Common myeloid progenitor, CD34-positive (primary cell): ENCODE measurements around the gene LRP1B.

Experiments used
- CTCF ChIA-PET: fragments of 350-600 bp; sonication (Branson Sonifier 250); formaldehyde crosslinking; loops from one replicate; lab custom pipeline; 2021; ENCODE audit warnings: antibody characterized with exemption; lab: Charles Lee
- POLR2A ChIA-PET: fragments of 350-600 bp; sonication (Branson Sonifier 250); formaldehyde crosslinking; loops from one replicate; lab custom pipeline; 2021; ENCODE audit warnings: antibody characterized with exemption; lab: Charles Lee
- DNase-seq, 3 donors: peaks; one replicate each; pipeline versions ENCODE4 v3.0.0 to v3.0.0-alpha.2; 2013
- H3K27ac ChIP-seq, 2 experiments: 1 replicate in 1 of 2; 2 replicates in 1 of 2; pipeline ENCODE4 v1.7.0; 2013; ENCODE audit warnings: inconsistent platforms in 2 of 2, low read length in 2 of 2, mild to moderate bottlenecking in 2 of 2, low read depth in 1 of 2, moderate library complexity in 1 of 2; ENCODE audit not compliant: severe bottlenecking in 2 of 2, insufficient read depth in 1 of 2, poor library complexity in 1 of 2
- H3K27me3 ChIP-seq, 5 experiments: replicated peaks in 2 of 5; 1 replicate in 3 of 5; 2 replicates in 2 of 5; pipeline versions ENCODE4 v1.6.1 to v1.7.0; 2013; ENCODE audit warnings: low read length in 4 of 5, mild to moderate bottlenecking in 2 of 5, moderate library complexity in 2 of 5, inconsistent platforms in 1 of 5; ENCODE audit not compliant: insufficient read depth in 5 of 5, control insufficient read depth in 4 of 5
- H3K36me3 ChIP-seq, 4 experiments: 1 replicate in 2 of 4; 2 replicates in 2 of 4; pipeline versions ENCODE4 v1.6.1 to v1.7.0; 2013; ENCODE audit warnings: low read length in 3 of 4, control low read depth in 1 of 4, mild to moderate bottlenecking in 1 of 4; ENCODE audit not compliant: control insufficient read depth in 4 of 4, insufficient read depth in 4 of 4
- H3K4me1 ChIP-seq, 4 experiments: 1 replicate in 3 of 4; 2 replicates in 1 of 4; pipeline versions ENCODE4 v1.6.1 to v1.7.1; 2013; ENCODE audit warnings: low read length in 3 of 4, mild to moderate bottlenecking in 3 of 4, control low read depth in 1 of 4, inconsistent platforms in 1 of 4, moderate library complexity in 1 of 4; ENCODE audit not compliant: control insufficient read depth in 4 of 4, insufficient read depth in 4 of 4; ENCODE audit errors: control extremely low read depth in 1 of 4
- H3K4me3 ChIP-seq, 7 experiments: 1 replicate in 4 of 7; 2 replicates in 3 of 7; pipeline versions ENCODE4 v1.5.1 to v1.7.0; 2013; ENCODE audit warnings: mild to moderate bottlenecking in 7 of 7, low read length in 6 of 7, moderate library complexity in 6 of 7, inconsistent platforms in 2 of 7, low read depth in 2 of 7, control low read depth in 1 of 7; ENCODE audit not compliant: insufficient read depth in 4 of 7, control insufficient read depth in 1 of 7; ENCODE audit errors: extremely low read depth in 1 of 7
- H3K9me3 ChIP-seq, 5 experiments: 1 replicate in 4 of 5; 2 replicates in 1 of 5; pipeline versions ENCODE4 v1.6.1 to v1.7.1; 2013; ENCODE audit warnings: low read length in 4 of 5, mild to moderate bottlenecking in 2 of 5, inconsistent platforms in 1 of 5, low read depth in 1 of 5, moderate library complexity in 1 of 5; ENCODE audit not compliant: control insufficient read depth in 4 of 5, insufficient read depth in 2 of 5; ENCODE audit errors: control extremely low read depth in 1 of 5
- WGBS: methylation state at CpG from one replicate; pipeline ENCODE4 v1.1.5; 2013; ENCODE audit not compliant: insufficient coverage; 5-methylcytosine and 5-hydroxymethylcytosine counted together

Gene LRP1B

DNA sequence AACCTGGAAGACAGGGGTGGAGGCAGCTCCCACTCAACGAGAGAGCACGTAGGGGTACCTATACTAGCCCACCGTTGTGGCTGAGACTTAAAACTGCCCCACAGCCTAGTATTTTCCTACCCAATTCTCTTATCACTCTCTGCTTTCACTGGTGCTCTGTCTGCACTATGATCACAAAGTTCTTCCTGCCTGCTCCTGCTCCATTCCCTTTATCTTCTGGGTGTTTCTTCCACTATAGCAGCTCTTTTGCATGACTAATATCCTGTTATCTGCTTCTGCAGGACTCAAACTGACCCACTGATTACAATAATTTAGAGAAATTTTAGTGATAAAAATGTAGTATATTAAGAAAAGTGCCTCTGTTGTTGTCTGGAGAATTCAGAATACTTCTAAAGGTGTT is 184.8 kb downstream of the LRP1B start:
- Histone ChIP-seq H3K9me3 (no peaks in the 10 kb centered on the region), H3K4me3 (no peak overlapping the region), H3K4me1 (no peaks in the 10 kb centered on the region), H3K36me3 (no peaks in the 10 kb centered on the region), H3K27me3 (no peaks in the 10 kb centered on the region), H3K27ac (no peak overlapping the region)
- WGBS: 87% methylated on average over 2 of the region's 3 CpGs
- POLR2A ChIA-PET: no interaction called here
- DNase-seq: no peak
- CTCF ChIA-PET: no interaction called here

DNA sequence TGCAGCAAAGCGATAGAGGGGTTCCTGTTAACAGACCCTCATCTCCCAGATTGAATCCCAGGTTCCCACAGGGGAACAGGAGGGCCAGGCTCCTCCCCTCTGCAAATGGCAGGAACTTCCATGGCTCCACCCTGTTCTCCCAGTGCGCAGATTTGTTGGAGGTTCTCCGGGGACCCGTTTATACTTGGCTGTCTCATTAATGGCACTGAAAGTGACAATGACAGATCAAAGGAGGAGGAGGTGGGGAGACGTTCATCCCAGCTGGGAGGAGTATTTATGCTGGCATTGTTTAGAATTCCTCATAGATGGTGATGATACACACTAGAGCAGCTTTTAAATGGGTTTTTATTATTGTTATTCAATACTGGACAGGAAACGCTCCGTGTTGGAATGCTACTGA is 186.9 kb downstream of the LRP1B start:
- H3K9me3 ChIP-seq: no peaks in the 10 kb centered on the region
- DNase-seq: no peak
- H3K27me3 ChIP-seq: no peaks in the 10 kb centered on the region
- no peaks in the 10 kb centered on the region for H3K36me3 ChIP-seq
- CTCF ChIA-PET: no interaction called here
- POLR2A ChIA-PET: no interaction called here
- no peak overlapping the region for H3K4me3 ChIP-seq
- no peak overlapping the region for H3K27ac ChIP-seq
- no peaks in the 10 kb centered on the region for H3K4me1 ChIP-seq
- 94% methylated on average over 5 of the region's 7 CpGs for WGBS

DNA sequence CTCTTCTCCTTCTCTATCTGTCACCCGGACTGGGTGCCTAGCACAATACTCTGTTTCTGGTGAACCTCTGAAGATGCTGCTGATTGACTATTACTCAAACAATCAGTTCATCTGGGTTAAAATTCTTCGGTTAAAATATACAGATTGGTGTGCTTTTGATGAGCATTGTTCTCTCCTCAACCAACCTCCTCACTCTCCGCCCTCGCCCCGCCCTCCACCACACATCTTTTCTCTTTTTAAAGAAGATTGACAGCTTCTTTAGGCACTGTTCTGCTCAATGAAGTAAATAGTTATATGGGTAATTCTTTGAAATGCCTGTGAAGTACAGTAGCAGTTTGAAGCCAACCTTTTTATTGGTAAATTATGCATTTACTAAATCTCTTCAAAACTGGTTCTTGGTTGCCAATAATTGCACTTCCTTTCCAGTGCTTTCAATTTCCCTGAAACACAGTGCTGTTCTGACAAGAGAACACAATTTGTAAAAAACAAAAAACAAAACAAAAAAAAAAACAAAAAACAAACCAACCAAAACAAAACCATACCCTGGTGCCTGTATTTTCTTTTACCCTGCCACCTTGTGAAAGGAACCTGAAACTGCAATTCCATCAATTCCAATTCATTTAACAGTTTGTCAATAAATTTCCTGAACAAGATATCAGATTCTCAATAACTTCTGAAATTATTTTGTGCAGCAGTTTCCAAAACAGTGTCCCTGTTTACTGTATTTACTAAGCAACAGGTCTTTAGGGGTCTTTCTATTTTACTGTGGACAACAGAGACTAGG is 188.6 kb downstream of the LRP1B start:
- Histone ChIP-seq H3K4me3 (no peak overlapping the region), H3K27me3 (no peaks in the 10 kb centered on the region), H3K36me3 (no peaks in the 10 kb centered on the region), H3K9me3 (no peaks in the 10 kb centered on the region), H3K4me1 (no peaks in the 10 kb centered on the region), H3K27ac (no peak overlapping the region)
- ChIA-PET CTCF (no interaction called here), POLR2A (no interaction called here)
- no peak for DNase-seq
- no CpG with 5 or more reads among the region's 5 CpGs for WGBS

DNA sequence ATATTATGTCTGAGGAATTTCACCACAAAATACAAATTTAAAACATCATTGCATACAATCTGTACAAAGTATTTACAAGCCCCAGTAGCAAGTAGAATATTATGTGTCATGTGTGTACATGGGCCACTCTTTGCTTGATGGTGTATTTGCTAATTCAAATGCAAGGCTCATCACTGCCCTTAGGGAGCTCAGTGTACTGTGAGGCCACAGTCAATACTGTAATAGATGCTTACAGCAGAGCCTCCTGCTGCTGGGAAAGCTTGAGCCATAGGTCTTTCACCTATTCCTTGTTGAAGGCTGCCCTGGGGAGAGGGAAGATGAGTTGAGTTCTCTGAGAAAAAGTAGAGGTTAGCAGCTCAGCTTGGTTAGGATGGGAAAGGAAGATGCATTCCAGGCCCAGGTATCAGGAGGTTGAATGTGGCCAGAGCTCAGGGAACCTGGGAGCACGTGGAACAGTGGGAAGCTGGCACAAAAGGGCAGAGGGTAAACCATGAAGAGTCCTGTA is 189.6 kb downstream of the LRP1B start:
- no peaks in the 10 kb centered on the region for H3K27me3 ChIP-seq
- no peak for DNase-seq
- no peaks in the 10 kb centered on the region for H3K9me3 ChIP-seq
- H3K4me3 ChIP-seq: no peak overlapping the region
- POLR2A ChIA-PET: no interaction called here
- no peaks in the 10 kb centered on the region for H3K36me3 ChIP-seq
- CTCF ChIA-PET: no interaction called here
- H3K27ac ChIP-seq: no peak overlapping the region
- no peaks in the 10 kb centered on the region for H3K4me1 ChIP-seq
- 100% methylated on average over 1 of the region's 1 CpG for WGBS

DNA sequence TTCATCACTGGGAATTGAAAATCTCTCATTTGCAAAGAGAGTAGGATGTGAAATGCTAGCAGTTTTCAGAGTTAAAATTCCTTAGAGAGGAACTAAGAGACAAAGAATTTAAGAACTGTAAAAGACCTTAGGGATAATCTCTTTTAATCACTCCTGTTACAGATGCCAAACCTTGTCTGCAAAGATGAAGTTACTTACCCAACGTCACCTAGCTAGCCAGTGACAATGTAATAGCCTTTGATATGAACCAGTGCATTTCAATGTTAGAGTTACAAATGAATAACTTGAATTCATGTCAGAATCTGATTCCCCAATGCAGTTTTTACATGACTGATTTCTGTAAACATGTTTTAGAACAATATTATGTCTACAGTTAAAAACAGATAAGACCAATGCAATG is 190.1 kb downstream of the LRP1B start:
- Histone ChIP-seq H3K9me3 (no peaks in the 10 kb centered on the region), H3K4me3 (no peak overlapping the region), H3K27me3 (no peaks in the 10 kb centered on the region), H3K4me1 (no peaks in the 10 kb centered on the region), H3K27ac (no peak overlapping the region), H3K36me3 (no peaks in the 10 kb centered on the region)
- DNase-seq: no peak
- CTCF ChIA-PET: no interaction called here
- POLR2A ChIA-PET: no interaction called here
- WGBS: 80% methylated on average over 1 of the region's 1 CpG

DNA sequence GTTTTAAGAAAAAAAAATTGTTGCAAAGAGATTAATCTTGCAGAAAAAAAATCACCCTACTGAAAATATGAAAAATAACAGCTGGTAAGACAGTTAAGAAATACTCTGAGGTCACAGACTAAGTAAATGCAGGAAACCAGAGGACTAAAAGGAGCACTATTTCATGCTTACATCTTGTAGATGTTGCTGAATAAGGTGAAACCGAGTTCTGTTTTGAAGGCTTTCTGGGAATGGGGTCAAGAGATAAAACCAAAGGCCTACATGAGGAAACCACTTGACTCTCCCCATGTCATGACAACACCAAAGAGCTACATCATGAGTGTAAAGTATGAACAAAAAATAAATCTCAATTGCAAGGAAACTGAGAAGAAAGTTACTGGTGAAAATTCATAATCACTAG is 197.6 kb downstream of the LRP1B start:
- H3K4me1 ChIP-seq: no peaks in the 10 kb centered on the region
- no peak for DNase-seq
- POLR2A ChIA-PET: no interaction called here
- no peak overlapping the region for H3K27ac ChIP-seq
- H3K27me3 ChIP-seq: no peaks in the 10 kb centered on the region
- CTCF ChIA-PET: no interaction called here
- no peaks in the 10 kb centered on the region for H3K9me3 ChIP-seq
- no peaks in the 10 kb centered on the region for H3K36me3 ChIP-seq
- no CpG with 5 or more reads among the region's 1 CpG for WGBS
- no peak overlapping the region for H3K4me3 ChIP-seq

DNA sequence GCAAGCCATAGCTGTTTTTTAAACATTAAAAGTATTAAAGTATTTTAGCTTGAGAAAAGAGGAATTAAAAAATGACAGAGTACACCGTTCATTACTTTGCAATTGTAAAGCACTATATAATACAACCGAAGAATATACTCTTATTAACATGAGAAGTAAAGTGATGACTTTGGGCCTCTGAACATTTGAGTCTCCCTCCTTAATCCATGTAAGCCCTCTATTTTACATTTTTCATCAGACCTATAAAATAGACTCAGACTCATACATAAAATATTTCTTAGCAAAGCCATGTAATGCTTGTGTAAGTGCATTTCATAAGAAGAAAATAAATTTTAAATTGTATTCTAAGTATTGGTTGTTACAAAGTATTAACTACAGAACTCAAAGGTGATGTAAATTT is 198.6 kb downstream of the LRP1B start:
- Histone ChIP-seq H3K9me3 (no peaks in the 10 kb centered on the region), H3K27ac (no peak overlapping the region), H3K27me3 (no peaks in the 10 kb centered on the region), H3K36me3 (no peaks in the 10 kb centered on the region), H3K4me1 (no peaks in the 10 kb centered on the region), H3K4me3 (no peak overlapping the region)
- ChIA-PET CTCF (no interaction called here), POLR2A (no interaction called here)
- no CpG with 5 or more reads among the region's 2 CpGs for WGBS
- DNase-seq: no peak
